ENCODE results near the gene HTD2.

The HTD2 gene

DNA sequence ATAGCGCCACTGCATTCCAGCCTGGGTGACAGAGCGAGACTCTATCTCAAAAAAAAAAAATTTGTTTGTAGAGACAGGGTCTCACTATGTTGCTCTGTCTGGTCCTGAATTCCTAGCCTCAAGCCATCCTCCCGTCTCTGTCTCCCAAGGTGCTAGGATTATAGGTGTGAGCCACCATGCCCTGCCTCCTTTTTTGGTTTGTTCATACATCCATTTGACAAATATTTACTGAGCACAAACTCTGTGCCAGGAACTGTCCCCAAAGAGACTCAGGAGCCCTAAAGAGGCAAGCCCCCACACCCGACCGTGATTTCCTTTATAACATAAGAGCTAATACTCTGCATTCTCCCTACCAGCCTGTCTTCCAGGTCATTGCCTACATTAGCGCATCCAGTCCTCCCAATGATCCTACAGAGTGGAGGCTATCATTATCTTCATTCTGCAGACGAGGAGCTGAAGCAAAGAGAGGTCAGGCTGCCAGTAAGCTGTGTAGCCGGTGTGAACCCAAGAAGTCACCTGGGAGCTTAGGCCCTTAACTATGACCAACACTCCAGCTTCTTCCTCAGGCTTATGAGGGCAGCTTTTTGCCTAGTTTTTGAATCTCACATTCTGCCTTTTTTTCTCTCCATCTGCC lies 20.1 kb downstream of the HTD2 start:
- no peak overlapping the region for H3K4me3 ChIP-seq (ENCODE audit: low read length)
- DNase-seq (ENCODE audit: low read depth), result no peak
- TF ChIP-seq, protein P1, sequence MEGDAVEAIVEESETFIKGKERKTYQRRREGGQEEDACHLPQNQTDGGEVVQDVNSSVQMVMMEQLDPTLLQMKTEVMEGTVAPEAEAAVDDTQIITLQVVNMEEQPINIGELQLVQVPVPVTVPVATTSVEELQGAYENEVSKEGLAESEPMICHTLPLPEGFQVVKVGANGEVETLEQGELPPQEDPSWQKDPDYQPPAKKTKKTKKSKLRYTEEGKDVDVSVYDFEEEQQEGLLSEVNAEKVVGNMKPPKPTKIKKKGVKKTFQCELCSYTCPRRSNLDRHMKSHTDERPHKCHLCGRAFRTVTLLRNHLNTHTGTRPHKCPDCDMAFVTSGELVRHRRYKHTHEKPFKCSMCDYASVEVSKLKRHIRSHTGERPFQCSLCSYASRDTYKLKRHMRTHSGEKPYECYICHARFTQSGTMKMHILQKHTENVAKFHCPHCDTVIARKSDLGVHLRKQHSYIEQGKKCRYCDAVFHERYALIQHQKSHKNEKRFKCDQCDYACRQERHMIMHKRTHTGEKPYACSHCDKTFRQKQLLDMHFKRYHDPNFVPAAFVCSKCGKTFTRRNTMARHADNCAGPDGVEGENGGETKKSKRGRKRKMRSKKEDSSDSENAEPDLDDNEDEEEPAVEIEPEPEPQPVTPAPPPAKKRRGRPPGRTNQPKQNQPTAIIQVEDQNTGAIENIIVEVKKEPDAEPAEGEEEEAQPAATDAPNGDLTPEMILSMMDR (conservative IDR thresholded peaks at IDR 0.05; ENCODE audit: low read depth, low read length), result no peak

DNA sequence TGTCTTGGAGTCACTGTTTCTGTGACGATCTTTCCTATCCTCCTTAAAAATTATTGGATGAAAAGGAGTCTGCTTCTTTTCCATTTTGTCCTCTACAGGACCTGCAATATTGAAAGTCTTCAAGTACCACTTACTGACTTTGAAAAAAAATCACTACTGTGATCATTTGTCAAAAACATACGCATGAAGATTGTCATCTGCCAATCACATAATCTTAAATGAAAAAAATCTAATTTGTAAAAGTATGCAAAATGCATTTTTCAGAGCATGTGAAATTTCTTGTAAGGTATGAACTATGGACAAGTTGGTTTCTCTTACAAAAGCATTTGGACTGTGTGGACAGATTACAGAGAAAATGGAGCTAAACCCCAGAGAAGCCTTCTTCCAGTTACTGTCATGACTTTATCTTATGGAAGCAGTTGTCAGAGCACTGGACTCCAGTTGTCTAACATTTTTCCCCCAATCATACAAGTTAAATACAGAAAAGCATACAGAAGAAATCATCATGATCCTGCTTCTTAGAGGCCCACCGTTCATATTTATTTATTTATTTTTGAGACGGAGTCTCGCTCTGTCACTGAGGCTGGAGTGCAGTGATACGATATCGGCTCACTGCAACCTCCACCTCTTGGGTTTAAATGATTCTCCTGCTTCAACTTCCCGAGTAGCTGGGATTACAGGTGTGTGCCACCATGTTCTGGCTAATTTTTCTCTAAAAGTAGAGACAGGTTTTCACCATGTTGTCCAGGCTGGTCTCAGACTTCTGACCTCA lies 23.0 kb downstream of the HTD2 start:
- TF ChIP-seq, protein P1 (conservative IDR thresholded peaks at IDR 0.05; ENCODE audit: low read depth, low read length), result no peak
- no peak overlapping the region for H3K4me3 ChIP-seq (ENCODE audit: low read length)

DNA sequence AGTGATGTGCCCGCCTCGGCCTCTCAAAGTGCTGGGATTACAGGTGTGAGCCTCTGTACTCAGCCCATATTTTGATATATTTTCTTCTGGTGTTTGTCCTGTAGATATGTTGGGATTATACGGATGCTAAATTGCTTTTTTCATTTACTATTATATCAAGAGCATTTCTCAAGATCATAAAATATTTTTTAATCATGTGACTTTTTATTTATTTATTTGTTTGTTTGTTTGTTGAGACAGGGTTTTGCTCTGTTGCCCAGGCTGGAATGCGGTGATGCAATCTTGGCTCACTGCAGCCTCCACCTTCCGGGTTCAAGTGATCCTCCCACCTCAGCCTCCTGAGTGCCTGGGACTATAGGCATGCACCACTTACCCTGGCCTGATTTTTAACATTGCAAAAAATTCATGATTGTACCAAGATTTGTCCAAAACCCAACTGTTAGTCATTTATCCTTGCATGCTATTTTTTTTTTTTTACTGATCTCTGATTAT lies 23.6 kb downstream of the HTD2 start:
- TF ChIP-seq, protein P1 (conservative IDR thresholded peaks at IDR 0.05; ENCODE audit: low read depth, low read length), result no peak
- H3K4me3 ChIP-seq (ENCODE audit: low read length), result no peak overlapping the region

More for the DNA sequence above, 23.0 kb downstream of the HTD2 start:
- no peak for DNase-seq (ENCODE audit: low read depth)

GRCh38 chr3:58331593-58332152 lies 25.4 kb downstream of the HTD2 start:
- no peak for DNase-seq (ENCODE audit: low read depth)
- TF ChIP-seq, protein P1 (conservative IDR thresholded peaks at IDR 0.05; ENCODE audit: low read depth, low read length), result no peak
- no peak overlapping the region for H3K4me3 ChIP-seq (ENCODE audit: low read length)

More for the DNA sequence above, 23.6 kb downstream of the HTD2 start:
- DNase-seq (ENCODE audit: low read depth), result no peak

GRCh38 chr3:58332575-58333188 lies 26.4 kb downstream of the HTD2 start, which contains the start of gene PXK:
PXK (plus strand) TSS chr3:58332892; CDS start chr3:58332989, 97 bp downstream.
- TF ChIP-seq, protein P1 (conservative IDR thresholded peaks at IDR 0.05; ENCODE audit: low read depth, low read length), result no peak
- peak within 1 kb of the TSS; percentile 81 for H3K4me3 ChIP-seq (ENCODE audit: low read length)
- no peak for DNase-seq (ENCODE audit: low read depth)

GRCh38 chr3:58333206-58334012 lies 27.1 kb downstream of the HTD2 start:
- H3K4me3 ChIP-seq (ENCODE audit: low read length), result peak overlapping the region; percentile 81
- DNase-seq (ENCODE audit: low read depth), result no peak
- TF ChIP-seq, protein P1 (conservative IDR thresholded peaks at IDR 0.05; ENCODE audit: low read depth, low read length), result peak; percentile 23
